ENCODE data around the gene FLRT2.

The FLRT2 gene

GRCh38 chr14:85556267-85556666 is 26.3 kb downstream of the FLRT2 start:
- TF ChIP-seq FOXP2 (optimal IDR thresholded peaks at IDR 0.05; ENCODE audit: borderline replicate concordance, extremely low read depth, extremely low read length, insufficient read depth) (no peak), SIN3A (IDR thresholded peaks at IDR 0.05; ENCODE audit: borderline replicate concordance, insufficient read depth, low read length) (no peak), POLR2AphosphoS5 (IDR thresholded peaks at IDR 0.05; ENCODE audit: low read depth, low read length) (no peak), REST (IDR thresholded peaks at IDR 0.05; ENCODE audit: insufficient read depth in 1 of 2, low read depth in 2 of 2, low read length in 2 of 2) (no peak), TAF1 (IDR thresholded peaks at IDR 0.05; ENCODE audit: borderline replicate concordance, insufficient read depth, low read length) (no peak)

GRCh38 chr14:85558505-85558904 is 28.6 kb downstream of the FLRT2 start:
- TF ChIP-seq REST (IDR thresholded peaks at IDR 0.05; ENCODE audit: insufficient read depth in 1 of 2, low read depth in 2 of 2, low read length in 2 of 2), result no peak
- TF ChIP-seq POLR2AphosphoS5 (IDR thresholded peaks at IDR 0.05; ENCODE audit: low read depth, low read length), result no peak
- TF ChIP-seq FOXP2 (optimal IDR thresholded peaks at IDR 0.05; ENCODE audit: borderline replicate concordance, extremely low read depth, extremely low read length, insufficient read depth), result no peak
- no peak for TF ChIP-seq SIN3A (IDR thresholded peaks at IDR 0.05; ENCODE audit: borderline replicate concordance, insufficient read depth, low read length)
- no peak for TF ChIP-seq TAF1 (IDR thresholded peaks at IDR 0.05; ENCODE audit: borderline replicate concordance, insufficient read depth, low read length)

DNA sequence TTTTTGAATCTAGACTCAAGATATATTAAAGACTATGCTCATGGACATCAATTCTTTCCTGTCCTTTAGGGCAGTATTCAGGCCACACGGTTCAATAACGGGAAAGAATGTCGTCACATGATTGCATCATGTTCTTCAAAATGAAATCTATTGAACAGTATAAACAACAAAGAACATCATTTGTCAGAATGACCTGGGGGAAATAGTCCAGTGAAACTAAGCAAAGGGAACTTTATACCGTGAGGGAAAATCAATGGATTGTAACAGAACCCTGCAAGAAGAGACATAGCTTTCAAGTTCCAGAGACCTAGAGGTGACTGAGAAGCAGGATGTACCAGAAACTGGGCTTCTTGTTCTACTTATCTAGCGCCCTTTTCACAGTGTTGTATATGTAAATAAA is 32.7 kb downstream of the FLRT2 start:
- TF ChIP-seq REST (IDR thresholded peaks at IDR 0.05; ENCODE audit: insufficient read depth in 1 of 2, low read depth in 2 of 2, low read length in 2 of 2), result no peak
- no peak for TF ChIP-seq TAF1 (IDR thresholded peaks at IDR 0.05; ENCODE audit: borderline replicate concordance, insufficient read depth, low read length)
- TF ChIP-seq FOXP2 (optimal IDR thresholded peaks at IDR 0.05; ENCODE audit: borderline replicate concordance, extremely low read depth, extremely low read length, insufficient read depth), result no peak
- TF ChIP-seq SIN3A (IDR thresholded peaks at IDR 0.05; ENCODE audit: borderline replicate concordance, insufficient read depth, low read length), result no peak

- TF ChIP-seq POLR2AphosphoS5 (IDR thresholded peaks at IDR 0.05; ENCODE audit: low read depth, low read length) (no peak), FOXP2 (optimal IDR thresholded peaks at IDR 0.05; ENCODE audit: borderline replicate concordance, extremely low read depth, extremely low read length, insufficient read depth) (no peak), SIN3A (IDR thresholded peaks at IDR 0.05; ENCODE audit: borderline replicate concordance, insufficient read depth, low read length) (no peak), REST (IDR thresholded peaks at IDR 0.05; ENCODE audit: insufficient read depth in 1 of 2, low read depth in 2 of 2, low read length in 2 of 2) (no peak), TAF1 (IDR thresholded peaks at IDR 0.05; ENCODE audit: borderline replicate concordance, insufficient read depth, low read length) (no peak)
Observed at GRCh38 chr14:85564841-85565527, 35.0 kb downstream of the FLRT2 start.
